Calu3 (cell line): ENCODE results near the gene AP2A1. TPM values are rescaled to one million over a fixed set of nuclear protein-coding genes. Genes with fewer than 3 reads are reported as not detected.

Experiments used
- BruUV-seq: library from RNA; stranded (reverse); fragments of 400-500 nt; replicated peaks from 2 replicates; lab custom pipeline; 2021; lab: Mats Ljungman, UMichigan
- CTCF ChIA-PET: fragments of 300-600 bp; sonication (Branson Sonifier 250); formaldehyde crosslinking; loops from one replicate; lab custom pipeline; 2022; ENCODE audit warnings: antibody characterized with exemption; lab: Charles Lee
- DNase-seq: peaks from one replicate; pipeline ENCODE4 v3.0.0; 2022
- H3K27ac Mint-ChIP-seq: one replicate; pipeline ENCODE4 v1.8.0; 2022; ENCODE audit warnings: mixed read lengths; ENCODE audit not compliant: unreplicated experiment
- H3K27me3 Mint-ChIP-seq: one replicate; pipeline ENCODE4 v1.8.0; 2022; ENCODE audit warnings: mixed read lengths; ENCODE audit not compliant: unreplicated experiment
- H3K36me3 Mint-ChIP-seq: one replicate; pipeline ENCODE4 v1.8.0; 2022; ENCODE audit warnings: mild to moderate bottlenecking, moderate library complexity, mixed read lengths; ENCODE audit not compliant: insufficient read depth, unreplicated experiment
- H3K4me1 Mint-ChIP-seq: one replicate; pipeline ENCODE4 v1.8.0; 2022; ENCODE audit warnings: mild to moderate bottlenecking, low read depth, mixed read lengths; ENCODE audit not compliant: unreplicated experiment
- H3K4me3 Mint-ChIP-seq: one replicate; pipeline ENCODE4 v1.8.0; 2022; ENCODE audit warnings: mild to moderate bottlenecking, low read depth, moderate library complexity, mixed read lengths; ENCODE audit not compliant: unreplicated experiment
- H3K9me3 Mint-ChIP-seq: one replicate; pipeline ENCODE4 v1.8.0; 2022; ENCODE audit warnings: low read depth, mixed read lengths; ENCODE audit not compliant: unreplicated experiment
- CTCF ChIP-seq: fragments of 200-600 bp; IDR thresholded peaks from one replicate; pipeline ENCODE4 v1.8.0; 2022; ENCODE audit warnings: antibody characterized with exemption; ENCODE audit not compliant: unreplicated experiment
- intact Hi-C: fragments of 100-400 bp; cut with micrococcal nuclease; formaldehyde crosslinking; loops from one replicate; pipeline ENCODE4 v1.10.0; 2022; ENCODE audit not compliant: unreplicated experiment
- total RNA-seq: library from RNA; stranded (reverse); gene quantifications from 2 replicates; pipeline ENCODE4 v1.2.3, GENCODE V29; 2022

AP2A1 gene
- total RNA-seq, 1 experiment from 2014 or later = 89.0 TPM

- Mint-ChIP-seq H3K4me1 (no peaks in the 10 kb centered on the region), H3K9me3 (no peaks in the 10 kb centered on the region), H3K36me3 (peaks cover 43% of the 10 kb centered on the region), H3K4me3 (no peak overlapping the region), H3K27ac (peak overlapping the region; percentile 3), H3K27me3 (no peaks in the 10 kb centered on the region)
- no peak for TF ChIP-seq CTCF
- DNase-seq = no peak
- no TSS peak for BruUV-seq
- intact Hi-C loops = no loop called here
- CTCF ChIA-PET = no interaction called here
Observed at GRCh38 chr19:49806620-49806959, 39.8 kb downstream of the AP2A1 start.

- intact Hi-C loops = no loop called here
- BruUV-seq = no TSS peak
- Mint-ChIP-seq H3K27ac (no peak overlapping the region), H3K4me3 (no peak overlapping the region), H3K36me3 (peaks cover 43% of the 10 kb centered on the region), H3K9me3 (no peaks in the 10 kb centered on the region), H3K4me1 (no peaks in the 10 kb centered on the region), H3K27me3 (no peaks in the 10 kb centered on the region)
- TF ChIP-seq CTCF = no peak
- CTCF ChIA-PET = no interaction called here
- DNase-seq = no peak
Observed at GRCh38 chr19:49807058-49807903, 40.5 kb downstream of the AP2A1 start.

GRCh38 chr19:49807904-49808675 is 41.3 kb downstream of the AP2A1 start:
- H3K27ac Mint-ChIP-seq = no peak overlapping the region
- no peaks in the 10 kb centered on the region for H3K27me3 Mint-ChIP-seq
- intact Hi-C loops = no loop called here
- no peaks in the 10 kb centered on the region for H3K9me3 Mint-ChIP-seq
- peaks cover 43% of the 10 kb centered on the region for H3K36me3 Mint-ChIP-seq
- H3K4me3 Mint-ChIP-seq = no peak overlapping the region
- H3K4me1 Mint-ChIP-seq = no peaks in the 10 kb centered on the region
- no peak for TF ChIP-seq CTCF
- CTCF ChIA-PET = interaction anchor here (0.6 kb wide), 1 partner anchor 857 kb away, joined by 3 read pairs; no protein-coding TSS in a partner anchor
- no peak for DNase-seq
- no TSS peak for BruUV-seq

- CTCF ChIA-PET = no interaction called here
- TF ChIP-seq CTCF = no peak
- no peaks in the 10 kb centered on the region for H3K9me3 Mint-ChIP-seq
- BruUV-seq = no TSS peak
- no peak overlapping the region for H3K27ac Mint-ChIP-seq
- H3K27me3 Mint-ChIP-seq = no peaks in the 10 kb centered on the region
- H3K36me3 Mint-ChIP-seq = peaks cover 43% of the 10 kb centered on the region
- intact Hi-C loops = no loop called here
- DNase-seq = peak; percentile 36
- no peaks in the 10 kb centered on the region for H3K4me1 Mint-ChIP-seq
- H3K4me3 Mint-ChIP-seq = no peak overlapping the region
Observed at GRCh38 chr19:49808711-49809159, 41.9 kb downstream of the AP2A1 start.
